GM19324 (cell line): ENCODE results near the gene MTHFD1L.
"Not testable (repeated sequence)": the region's sequence is repeated elsewhere in the genome, so short reads cannot be mapped to it uniquely, and the experiment has no call there.

Source experiments
- ATAC-seq: cut with Tn5 transposase; IDR thresholded peaks from one replicate; pipeline ENCODE4 v1.9.1; 2021; ENCODE audit warnings: mild to moderate bottlenecking, moderate library complexity; ENCODE audit not compliant: unreplicated experiment, low FRiP score

Gene MTHFD1L

GRCh38 chr6:151034825-151035781, 169.6 kb downstream of the MTHFD1L start:
- no peak for ATAC-seq

GRCh38 chr6:151036211-151036721, 170.8 kb downstream of the MTHFD1L start:
- ATAC-seq: not testable (repeated sequence)

- no peak for ATAC-seq
Measured at GRCh38 chr6:151036869-151037680, 171.6 kb downstream of the MTHFD1L start.

- no peak for ATAC-seq
Measured at GRCh38 chr6:151038616-151039015, 173.1 kb downstream of the MTHFD1L start.

- not testable (repeated sequence) for ATAC-seq
Measured at GRCh38 chr6:151040888-151041521, 175.5 kb downstream of the MTHFD1L start.

GRCh38 chr6:151041686-151042085, 176.2 kb downstream of the MTHFD1L start:
- ATAC-seq: no peak

- not testable (repeated sequence) for ATAC-seq
Measured at GRCh38 chr6:151042911-151043330, 177.4 kb downstream of the MTHFD1L start.

- no peak for ATAC-seq
Measured at GRCh38 chr6:151043944-151044343, 178.4 kb downstream of the MTHFD1L start.

- no peak for ATAC-seq
Measured at GRCh38 chr6:151044465-151045441, 179.3 kb downstream of the MTHFD1L start.

- ATAC-seq: not testable (repeated sequence)
Measured at GRCh38 chr6:151045511-151046222, 180.2 kb downstream of the MTHFD1L start.

GRCh38 chr6:151051164-151051563, 185.7 kb downstream of the MTHFD1L start:
- ATAC-seq: no peak

GRCh38 chr6:151052021-151052646, 186.6 kb downstream of the MTHFD1L start:
- no peak for ATAC-seq

- ATAC-seq: no peak
Measured at GRCh38 chr6:151054306-151054705, 188.8 kb downstream of the MTHFD1L start.

- no peak for ATAC-seq
Measured at GRCh38 chr6:151056230-151056907, 190.9 kb downstream of the MTHFD1L start.

GRCh38 chr6:151057061-151057460, 191.6 kb downstream of the MTHFD1L start:
- ATAC-seq: no peak

GRCh38 chr6:151058021-151058733, 192.7 kb downstream of the MTHFD1L start:
- ATAC-seq: no peak

GRCh38 chr6:151059612-151060095, 194.2 kb downstream of the MTHFD1L start:
- no peak for ATAC-seq
